Measurements from ENCODE around the gene BBOX1. TPM values are rescaled to one million over a fixed set of nuclear protein-coding genes. Genes with fewer than 3 reads are reported as not detected.

The BBOX1 gene
- total RNA-seq, result not detected in 2 replicates

GRCh38 chr11:27040302-27041115, at the start of gene BBOX1:
Gene BBOX1 (plus strand): TSS chr11:27040815. CDS start chr11:27055431, 14,616 bp downstream.

GRCh38 chr11:26993965-26994457, 46.6 kb upstream of the BBOX1 start, which contains the start of gene FIBIN:
Gene FIBIN (plus strand): TSS chr11:26994112. CDS start chr11:26994527, 415 bp downstream.

Other genes with a start within 250 kb of the BBOX1 start
- 25.4 and 51.4 TPM in 2 replicates for gene FIBIN, start 46.7 kb upstream of the BBOX1 start, total RNA-seq